ENCODE measurements around the gene HDLBP. TPM values are rescaled to one million over a fixed set of nuclear protein-coding genes. Genes with fewer than 3 reads are reported as not detected.

The HDLBP gene
- total RNA-seq, 1 donor from 2014 or later, result 300 TPM

DNA sequence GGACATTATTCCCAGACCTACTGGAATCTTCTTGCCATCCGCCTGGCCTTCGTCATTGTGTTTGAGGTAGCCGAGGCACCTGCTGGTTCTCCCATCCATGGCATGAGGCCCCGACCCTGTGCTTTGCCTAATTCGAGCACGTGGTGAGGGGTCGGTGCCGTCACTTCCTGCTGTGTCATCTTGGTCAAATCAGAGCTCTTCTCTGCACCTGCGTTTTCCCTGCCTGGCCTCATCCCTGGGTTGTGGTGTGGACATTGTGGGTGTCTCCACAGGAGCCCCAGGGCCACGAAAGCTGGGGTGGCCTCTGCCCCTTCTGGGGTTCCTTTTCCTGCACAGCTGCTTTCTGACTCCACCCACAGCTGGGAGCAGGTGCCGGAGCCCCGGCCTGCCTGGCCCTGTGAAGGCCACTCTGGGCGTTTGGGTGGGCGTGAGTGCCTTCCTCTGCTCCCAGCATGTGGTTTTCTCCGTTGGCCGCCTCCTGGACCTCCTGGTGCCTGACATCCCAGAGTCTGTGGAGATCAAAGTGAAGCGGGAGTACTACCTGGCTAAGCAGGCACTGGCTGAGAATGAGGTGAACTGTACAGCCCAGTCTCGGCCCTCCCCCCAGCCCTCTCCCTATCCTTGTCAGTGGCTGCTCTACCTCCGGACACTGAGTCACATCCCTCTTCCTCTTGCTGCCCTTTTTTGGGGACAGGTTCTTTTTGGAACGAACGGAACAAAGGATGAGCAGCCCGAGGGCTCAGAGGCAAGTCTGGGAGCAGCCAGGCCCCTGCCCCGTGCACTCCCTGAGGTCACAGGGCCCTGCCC is 92.1 kb downstream of the HDLBP start:
- no peak for DNase-seq (ENCODE audit: extremely low spot score in 2 of 2)
- Histone ChIP-seq H3K27ac (no peak overlapping the region), H3K4me3 (no peak overlapping the region), H3K9me3 (no peaks in the 10 kb centered on the region), H3K27me3 (no peaks in the 10 kb centered on the region), H3K4me1 (peaks cover 21% of the 10 kb centered on the region), H3K36me3 (peaks cover 0 to 19% of the 10 kb centered on the region in 2 donors)
- intact Hi-C loops (cut with DNase I), result loop anchor here (10.0 kb wide), 1 partner anchor 81 kb away; no protein-coding TSS in a partner anchor
- TF ChIP-seq, protein P1, sequence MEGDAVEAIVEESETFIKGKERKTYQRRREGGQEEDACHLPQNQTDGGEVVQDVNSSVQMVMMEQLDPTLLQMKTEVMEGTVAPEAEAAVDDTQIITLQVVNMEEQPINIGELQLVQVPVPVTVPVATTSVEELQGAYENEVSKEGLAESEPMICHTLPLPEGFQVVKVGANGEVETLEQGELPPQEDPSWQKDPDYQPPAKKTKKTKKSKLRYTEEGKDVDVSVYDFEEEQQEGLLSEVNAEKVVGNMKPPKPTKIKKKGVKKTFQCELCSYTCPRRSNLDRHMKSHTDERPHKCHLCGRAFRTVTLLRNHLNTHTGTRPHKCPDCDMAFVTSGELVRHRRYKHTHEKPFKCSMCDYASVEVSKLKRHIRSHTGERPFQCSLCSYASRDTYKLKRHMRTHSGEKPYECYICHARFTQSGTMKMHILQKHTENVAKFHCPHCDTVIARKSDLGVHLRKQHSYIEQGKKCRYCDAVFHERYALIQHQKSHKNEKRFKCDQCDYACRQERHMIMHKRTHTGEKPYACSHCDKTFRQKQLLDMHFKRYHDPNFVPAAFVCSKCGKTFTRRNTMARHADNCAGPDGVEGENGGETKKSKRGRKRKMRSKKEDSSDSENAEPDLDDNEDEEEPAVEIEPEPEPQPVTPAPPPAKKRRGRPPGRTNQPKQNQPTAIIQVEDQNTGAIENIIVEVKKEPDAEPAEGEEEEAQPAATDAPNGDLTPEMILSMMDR (IDR thresholded peaks at IDR 0.05), result no peak
- TF ChIP-seq POLR2A (IDR thresholded peaks at IDR 0.05) (no peak), POLR2AphosphoS5 (IDR thresholded peaks at IDR 0.05; ENCODE audit: insufficient read depth in 1 of 2, low read depth in 1 of 2) (no peak)

- H3K4me3 ChIP-seq, result no peak overlapping the region
- H3K36me3 ChIP-seq, result no peaks in the 10 kb centered on the region
- H3K27me3 ChIP-seq, result no peaks in the 10 kb centered on the region
- intact Hi-C loops (cut with DNase I), result loop anchor here (10.0 kb wide), 2 partner anchors 85 to 115 kb away; partner anchors contain the start of gene MTERF4
- TF ChIP-seq POLR2A (IDR thresholded peaks at IDR 0.05) (no peak), POLR2AphosphoS5 (IDR thresholded peaks at IDR 0.05; ENCODE audit: insufficient read depth in 1 of 2, low read depth in 1 of 2) (no peak)
- TF ChIP-seq, protein P1 (IDR thresholded peaks at IDR 0.05), result no peak
- DNase-seq (ENCODE audit: extremely low spot score in 2 of 2), result no peak
- no peak overlapping the region for H3K27ac ChIP-seq
- H3K9me3 ChIP-seq, result no peaks in the 10 kb centered on the region
- peaks cover 22% of the 10 kb centered on the region for H3K4me1 ChIP-seq
Observed at GRCh38 chr2:241219856-241220356, 95.6 kb downstream of the HDLBP start.

DNA sequence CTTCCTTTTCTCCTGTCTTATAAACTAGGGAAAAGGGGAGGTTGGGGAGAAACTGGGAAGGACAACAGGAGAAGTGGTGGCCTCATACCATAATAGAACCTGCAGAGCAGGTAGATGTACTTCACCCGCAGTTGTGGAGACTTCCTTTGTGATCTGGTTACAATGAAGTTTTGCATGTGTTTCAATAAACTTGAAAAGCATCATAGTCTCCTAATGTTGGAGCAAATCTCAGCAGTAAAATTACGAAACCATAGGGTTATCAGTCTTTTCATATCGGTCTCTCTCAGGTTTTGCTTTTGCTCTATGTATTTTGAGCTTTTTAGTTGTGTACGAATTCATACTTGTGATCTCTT is 96.5 kb downstream of the HDLBP start:
- Histone ChIP-seq H3K4me3 (peak overlapping the region; percentile 68 to 86), H3K9me3 (no peaks in the 10 kb centered on the region), H3K36me3 (no peaks in the 10 kb centered on the region), H3K27ac (no peak overlapping the region), H3K27me3 (no peaks in the 10 kb centered on the region), H3K4me1 (peaks cover 14% of the 10 kb centered on the region)
- TF ChIP-seq, protein P1 (IDR thresholded peaks at IDR 0.05), result no peak
- TF ChIP-seq POLR2AphosphoS5 (IDR thresholded peaks at IDR 0.05; ENCODE audit: insufficient read depth in 1 of 2, low read depth in 1 of 2) (no peak), POLR2A (IDR thresholded peaks at IDR 0.05) (no peak)
- no peak for DNase-seq (ENCODE audit: extremely low spot score in 2 of 2)
- intact Hi-C loops (cut with DNase I), result loop anchor here (10.0 kb wide), 1 partner anchor 114 kb away; the partner anchor contains the start of gene MTERF4

GRCh38 chr2:241218131-241219029 is 97.1 kb downstream of the HDLBP start:
- peak overlapping the region; percentile 81 for H3K27ac ChIP-seq
- peaks cover 11% of the 10 kb centered on the region for H3K4me1 ChIP-seq

More at GRCh38 chr2:241218131-241219029, 97.1 kb downstream of the HDLBP start:
- Histone ChIP-seq H3K27me3 (no peaks in the 10 kb centered on the region), H3K4me3 (peak overlapping the region; percentile 68 to 86), H3K36me3 (no peaks in the 10 kb centered on the region), H3K9me3 (no peaks in the 10 kb centered on the region)
- intact Hi-C loops (cut with DNase I), result loop anchor here (10.0 kb wide), 1 partner anchor 114 kb away; the partner anchor contains the start of gene MTERF4
- TF ChIP-seq, protein P1 (IDR thresholded peaks at IDR 0.05), result no peak
- no peak for TF ChIP-seq POLR2AphosphoS5 (IDR thresholded peaks at IDR 0.05; ENCODE audit: insufficient read depth in 1 of 2, low read depth in 1 of 2)
- TF ChIP-seq POLR2A (IDR thresholded peaks at IDR 0.05), result no peak
- no peak for DNase-seq (ENCODE audit: extremely low spot score in 2 of 2)
